GM12878 (cell line): ENCODE measurements around the gene FBXO33. TPM values are rescaled to one million over a fixed set of nuclear protein-coding genes. Genes with fewer than 3 reads are reported as not detected.

Experiments
- ATAC-seq: fragments of 200-7000 bp; cut with Tn5 transposase; 3 replicates; pipeline ENCODE4 v1.9.1; 2020; ENCODE audit warnings: mild to moderate bottlenecking, moderate library complexity
- BruUV-seq: library from RNA; stranded (reverse); fragments of 400-500 nt; replicated peaks from 2 replicates; lab custom pipeline; 2021; lab: Mats Ljungman, UMichigan
- CTCF ChIA-PET: fragments of 300-600 bp; sonication (Branson Sonifier 250); formaldehyde crosslinking; extraction: SDS; loops from one replicate; lab custom pipeline; 2021; ENCODE audit warnings: inconsistent platforms; lab: Yijun Ruan, JAX
- POLR2A ChIA-PET: fragments of 350-600 bp; formaldehyde crosslinking; extraction: SDS; loops from one replicate; lab custom pipeline; 2021; ENCODE audit warnings: inconsistent platforms; lab: Charles Lee
- RAD21 ChIA-PET: fragments of 300-600 bp; sonication (Branson Sonifier 250); formaldehyde crosslinking; loops from one replicate; lab custom pipeline; 2023; ENCODE audit warnings: antibody characterized with exemption; ENCODE audit not compliant: unreplicated experiment; lab: Charles Lee
- SMC1A ChIA-PET: fragments of 300-600 bp; sonication (Branson Sonifier 250); formaldehyde crosslinking; loops from one replicate; lab custom pipeline; 2023; ENCODE audit not compliant: unreplicated experiment, uncharacterized antibody; lab: Charles Lee
- DNase-seq: peaks from one replicate; pipeline ENCODE4 v3.0.0-alpha.2; 2011; ENCODE audit warnings: low read depth, low spot score
- FAIRE-seq: peaks from 3 replicates; lab custom pipeline; 2011; peaks lifted over from hg19 to GRCh38; lab: Jason Lieb, UNC
- H2AFZ ChIP-seq: 2 replicates; pipeline ENCODE4 v1.6.0; 2011; ENCODE audit warnings: low read depth, low read length, control low read depth; ENCODE audit not compliant: control insufficient read depth
- H3K27ac ChIP-seq: 2 replicates; pipeline ENCODE4 v1.5.1; 2011; ENCODE audit warnings: control low read depth; ENCODE audit not compliant: control insufficient read depth, insufficient read depth
- H3K27me3 ChIP-seq, 2 experiments: replicated peaks in 1 of 2; 2 replicates each; pipeline versions ENCODE4 v1.6.0 to v1.6.1; 2011; ENCODE audit warnings: low read length in 1 of 2; ENCODE audit not compliant: control insufficient read depth in 2 of 2, insufficient read depth in 2 of 2
- H3K36me3 ChIP-seq, 2 experiments: 2 replicates each; pipeline ENCODE4 v1.5.1; 2011; ENCODE audit warnings: low read length in 1 of 2; ENCODE audit not compliant: control insufficient read depth in 2 of 2, insufficient read depth in 2 of 2
- H3K4me1 ChIP-seq: 2 replicates; pipeline ENCODE4 v1.6.1; 2011; ENCODE audit warnings: mild to moderate bottlenecking, low read length, moderate library complexity, mixed read lengths; ENCODE audit not compliant: control insufficient read depth, insufficient read depth
- H3K4me2 ChIP-seq: 2 replicates; pipeline ENCODE4 v1.6.0; 2011; ENCODE audit warnings: control low read depth; ENCODE audit not compliant: control insufficient read depth, insufficient read depth
- H3K4me3 ChIP-seq: fragments of 200-600 bp; sonication (generic); 2 replicates; pipeline ENCODE4 v1.5.1; 2016
- H3K79me2 ChIP-seq: 2 replicates; pipeline ENCODE4 v1.6.0; 2011; ENCODE audit warnings: low read length; ENCODE audit not compliant: control insufficient read depth, insufficient read depth
- H3K9ac ChIP-seq: 2 replicates; pipeline ENCODE4 v1.8.0; 2011; ENCODE audit warnings: low read length, control low read depth, mixed read lengths; ENCODE audit not compliant: control insufficient read depth, insufficient read depth
- H3K9me3 ChIP-seq: replicated peaks from 3 replicates; pipeline ENCODE4 v1.5.1; 2011; ENCODE audit warnings: mild to moderate bottlenecking, low read length; ENCODE audit not compliant: control insufficient read depth, insufficient read depth
- H4K20me1 ChIP-seq: 2 replicates; pipeline ENCODE4 v1.6.0; 2011; ENCODE audit not compliant: control insufficient read depth, insufficient read depth
- BCL11A ChIP-seq: IDR thresholded peaks from 2 replicates; pipeline ENCODE4 v1.6.1; 2011; ENCODE audit warnings: low read depth, low read length
- CBX3 ChIP-seq: fragments of 200-600 bp; sonication (generic); IDR thresholded peaks from 2 replicates; pipeline ENCODE4 v1.6.1; 2016; ENCODE audit warnings: low read depth, borderline replicate concordance
- E2F8 ChIP-seq: fragments of 450-650 bp; IDR thresholded peaks from 2 replicates; pipeline ENCODE4 v1.6.1; 2018; ENCODE audit warnings: mild to moderate bottlenecking, low read depth, moderate library complexity; ENCODE audit not compliant: partially characterized antibody
- EZH2 ChIP-seq: IDR thresholded peaks from 2 replicates; pipeline ENCODE4 v1.6.1; 2012; ENCODE audit warnings: low read depth, mild to moderate bottlenecking, control low read depth, inconsistent platforms, low read length, borderline replicate concordance; ENCODE audit not compliant: control insufficient read depth
- FOXK2 ChIP-seq: fragments of 450-650 bp; IDR thresholded peaks from 2 replicates; pipeline ENCODE4 v1.6.1; 2017; ENCODE audit warnings: mild to moderate bottlenecking, moderate library complexity
- FOXM1 ChIP-seq: IDR thresholded peaks from 2 replicates; pipeline ENCODE4 v1.6.1; 2012; ENCODE audit warnings: low read depth, mild to moderate bottlenecking, inconsistent platforms, low read length, moderate library complexity
- IRF3 ChIP-seq: fragments of 450-650 bp; IDR thresholded peaks from 2 replicates; pipeline ENCODE4 v1.6.1; 2014; ENCODE audit warnings: mild to moderate bottlenecking
- IRF4 ChIP-seq: IDR thresholded peaks from 2 replicates; pipeline ENCODE4 v1.6.1; 2011; ENCODE audit warnings: low read depth, low read length
- POLR2A ChIP-seq: IDR thresholded peaks from 2 replicates; pipeline ENCODE4 v1.6.1; 2011; ENCODE audit warnings: low read depth, mild to moderate bottlenecking, low read length
- STAT1 ChIP-seq: fragments of 450-650 bp; conservative IDR thresholded peaks from 2 replicates; pipeline ENCODE4 v1.6.1; 2014; ENCODE audit warnings: antibody characterized with exemption, mild to moderate bottlenecking
- STAT3 ChIP-seq: IDR thresholded peaks from 2 replicates; pipeline ENCODE4 v1.6.1; 2011; ENCODE audit warnings: low read depth, low read length, improper control_type of control experiment
- TARDBP ChIP-seq: IDR thresholded peaks from 2 replicates; pipeline ENCODE4 v1.6.1; 2016; ENCODE audit warnings: borderline replicate concordance
- TCF12 ChIP-seq: IDR thresholded peaks from 2 replicates; pipeline ENCODE4 v1.6.1; 2011; ENCODE audit warnings: low read depth, mild to moderate bottlenecking, low read length
- ZZZ3 ChIP-seq: IDR thresholded peaks from 2 replicates; pipeline ENCODE4 v1.6.1; 2011; ENCODE audit warnings: low read depth; ENCODE audit not compliant: control insufficient read depth, insufficient read length
- WGBS: methylation state at CpG from one replicate; pipeline ENCODE4 v1.1.6; 2016; ENCODE audit warnings: low lambda C conversion rate; ENCODE audit not compliant: insufficient replicate concordance, insufficient coverage; ENCODE audit errors: missing lambda C conversion rate; 5-methylcytosine and 5-hydroxymethylcytosine counted together
- in situ Hi-C: fragments of 300-500 bp; cut with MboI; formaldehyde crosslinking; loops from 9 replicates; pipeline ENCODE4 v1.14.3; 2018; ENCODE audit warnings: mixed read lengths
- intact Hi-C: fragments of 100-400 bp; cut with micrococcal nuclease; formaldehyde crosslinking; loops from one replicate; pipeline ENCODE4 v1.14.2; 2022; ENCODE audit not compliant: unreplicated experiment
- polyA plus RNA-seq, 11 experiments: library from polyadenylated mRNA; depleted of rRNA in 4 of 11; unstranded in 6 of 11; stranded (reverse) in 5 of 11; fragments of >200 nt; fragmentation: Nextera tagmentation in 4 of 11; fragmentation: Illumina TruSeq in 1 of 11; extraction: Ambion mirVana in 4 of 11; extraction: Trizol in 1 of 11; gene quantifications; 1 replicate in 1 of 11; 2 replicates in 10 of 11; pipeline versions ENCODE4 v1.2.1 to v1.2.3, GENCODE V29; 2011 to 2016; ENCODE audit warnings: inconsistent platforms in 2 of 11, missing spikeins in 2 of 11, low read depth in 1 of 11
- total RNA-seq, 4 experiments: library from RNA; depleted of rRNA in 3 of 4; stranded (reverse); fragments of >200 nt in 3 of 4; fragmentation: Illumina TruSeq in 1 of 4; extraction: Trizol in 1 of 4; gene quantifications; 2 replicates each; pipeline versions ENCODE4 v1.2.1 to v1.2.3, GENCODE V29; 2013 to 2021

The FBXO33 gene
- total and polyA plus RNA-seq, 10 of the 15 experiments (the other 5 are each of a cell fraction or from before 2014, with no cell fraction given), result 4.7 to 56.9 (median 19.6) TPM

- no peak overlapping the region for H3K9ac ChIP-seq
- no peak overlapping the region for H3K4me3 ChIP-seq
- SMC1A ChIA-PET, result interaction anchor here (0.8 to 4.1 kb wide), 8 partner anchors 9 to 85 kb away, joined by 3 to 16 read pairs (median 4); no protein-coding TSS in a partner anchor
- no peaks in the 10 kb centered on the region for H3K36me3 ChIP-seq
- H2AFZ ChIP-seq, result no peak overlapping the region
- DNase-seq (no peak), ATAC-seq (no peak; the same call in 2 of the 3 replicates)
- H3K27me3 ChIP-seq, result no peaks in the 10 kb centered on the region
- H3K4me2 ChIP-seq, result no peak overlapping the region
- no peak overlapping the region for H3K27ac ChIP-seq
- RAD21 ChIA-PET, result interaction anchor here (1.2 kb wide), 1 partner anchor 50 kb away, joined by 4 read pairs; no protein-coding TSS in a partner anchor
- H3K79me2 ChIP-seq, result no peaks in the 10 kb centered on the region
- no peak for TF ChIP-seq FOXM1
- TF ChIP-seq E2F8, result no peak
- no peak for TF ChIP-seq TARDBP
- no peak for TF ChIP-seq TCF12
- TF ChIP-seq BCL11A, result no peak
- no peak for TF ChIP-seq EZH2
- no peak for TF ChIP-seq ZZZ3
- no peak for TF ChIP-seq IRF3
- no peak for TF ChIP-seq CBX3
- no peak for TF ChIP-seq POLR2A
- TF ChIP-seq IRF4, result no peak
- no peak for TF ChIP-seq STAT3
- TF ChIP-seq FOXK2, result no peak
- TF ChIP-seq STAT1, result no peak
- TF ChIP-seq, all 136 proteins: peak for 0
- FAIRE-seq, result no peak
- POLR2A ChIA-PET, result no interaction called here
- H4K20me1 ChIP-seq, result no peaks in the 10 kb centered on the region
- WGBS, result 47% methylated on average over 1 of the region's 1 CpG
- H3K9me3 ChIP-seq, result no peaks in the 10 kb centered on the region
- in situ Hi-C loops, result no loop called here
- H3K4me1 ChIP-seq, result no peaks in the 10 kb centered on the region
- intact Hi-C loops, result no loop called here
- CTCF ChIA-PET, result interaction anchor here (1.1 to 1.6 kb wide), 5 partner anchors 14 to 349 kb away, joined by 3 to 6 read pairs (median 5); no protein-coding TSS in a partner anchor
- BruUV-seq, result no TSS peak
Observed at GRCh38 chr14:39383741-39384140, 48.5 kb downstream of the FBXO33 start.
